B cell (primary cell): ENCODE results near the gene PDGFA.

Source experiments
- EZH2 ChIP-seq: IDR thresholded peaks from 2 replicates; pipeline ENCODE4 v1.6.1; 2012; ENCODE audit warnings: borderline replicate concordance, low read depth, mild to moderate bottlenecking, moderate library complexity, low read length; ENCODE audit not compliant: insufficient read depth, poor library complexity, severe bottlenecking
- TF ChIP-seq, protein P1 (sequence below): fragments of 200-600 bp; IDR thresholded peaks from one replicate; pipeline ENCODE4 v1.8.0; 2022; ENCODE audit warnings: antibody characterized with exemption, mild to moderate bottlenecking

DNA sequence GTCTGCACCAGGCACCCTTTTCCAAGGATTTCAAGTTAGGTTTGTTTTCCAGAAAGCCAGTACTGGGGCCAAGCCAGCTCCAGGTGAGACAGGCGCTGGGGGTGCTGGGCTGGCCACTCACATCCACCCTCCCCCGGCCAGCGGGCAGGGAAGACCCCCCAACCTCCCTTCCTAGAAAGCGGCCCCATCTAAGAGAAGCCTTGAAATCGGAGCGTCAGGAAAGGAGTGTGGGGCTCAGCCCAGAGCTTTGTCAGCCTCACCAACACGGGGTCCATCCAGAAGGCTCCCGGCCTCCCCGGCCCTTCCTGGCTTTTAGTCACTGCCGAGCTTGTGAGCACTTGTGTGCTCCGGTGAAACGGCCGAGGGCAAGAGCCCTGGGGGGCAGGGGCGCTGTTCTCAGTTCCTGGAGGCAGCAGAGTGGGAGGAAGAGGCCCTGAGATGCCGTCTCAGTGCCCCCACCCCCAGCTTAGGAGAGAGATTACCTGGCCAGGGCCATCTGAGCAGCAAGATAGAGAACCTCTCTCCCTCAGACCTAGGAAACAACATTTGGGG, 39.6 kb downstream of the PDGFA start:
- no peak for TF ChIP-seq EZH2
- TF ChIP-seq, protein P1, sequence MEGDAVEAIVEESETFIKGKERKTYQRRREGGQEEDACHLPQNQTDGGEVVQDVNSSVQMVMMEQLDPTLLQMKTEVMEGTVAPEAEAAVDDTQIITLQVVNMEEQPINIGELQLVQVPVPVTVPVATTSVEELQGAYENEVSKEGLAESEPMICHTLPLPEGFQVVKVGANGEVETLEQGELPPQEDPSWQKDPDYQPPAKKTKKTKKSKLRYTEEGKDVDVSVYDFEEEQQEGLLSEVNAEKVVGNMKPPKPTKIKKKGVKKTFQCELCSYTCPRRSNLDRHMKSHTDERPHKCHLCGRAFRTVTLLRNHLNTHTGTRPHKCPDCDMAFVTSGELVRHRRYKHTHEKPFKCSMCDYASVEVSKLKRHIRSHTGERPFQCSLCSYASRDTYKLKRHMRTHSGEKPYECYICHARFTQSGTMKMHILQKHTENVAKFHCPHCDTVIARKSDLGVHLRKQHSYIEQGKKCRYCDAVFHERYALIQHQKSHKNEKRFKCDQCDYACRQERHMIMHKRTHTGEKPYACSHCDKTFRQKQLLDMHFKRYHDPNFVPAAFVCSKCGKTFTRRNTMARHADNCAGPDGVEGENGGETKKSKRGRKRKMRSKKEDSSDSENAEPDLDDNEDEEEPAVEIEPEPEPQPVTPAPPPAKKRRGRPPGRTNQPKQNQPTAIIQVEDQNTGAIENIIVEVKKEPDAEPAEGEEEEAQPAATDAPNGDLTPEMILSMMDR = no peak
